Retinal pigment epithelial cell (primary cell): ENCODE measurements around the gene CDK5R2.
A peak's percentile ranks its signal among the peaks of the same experiment; 100 is the strongest.

Experiments used
- DNase-seq: peaks from one replicate; pipeline ENCODE4 v3.0.0-alpha.2; 2010; ENCODE audit warnings: low read depth
- H3K4me3 ChIP-seq: 2 replicates; pipeline ENCODE4 v1.5.1; 2011; ENCODE audit warnings: mild to moderate bottlenecking, low read length, control low read depth, moderate library complexity
- CTCF ChIP-seq: conservative IDR thresholded peaks from 2 replicates; pipeline ENCODE4 v1.5.1; 2011; ENCODE audit warnings: low read depth, low read length, control low read depth, inconsistent platforms

Gene CDK5R2

GRCh38 chr2:218995561-218995960 lies 36.1 kb downstream of the CDK5R2 start:
- H3K4me3 ChIP-seq: no peak overlapping the region
- no peak for TF ChIP-seq CTCF
- no peak for DNase-seq

- H3K4me3 ChIP-seq: peak overlapping the region; percentile 23
- peak; percentile 85 for TF ChIP-seq CTCF
- peak; percentile 21 for DNase-seq
Observed at GRCh38 chr2:218995972-218996711, 36.7 kb downstream of the CDK5R2 start.

GRCh38 chr2:218996937-218997336 lies 37.5 kb downstream of the CDK5R2 start:
- H3K4me3 ChIP-seq: no peak overlapping the region
- no peak for TF ChIP-seq CTCF
- DNase-seq: no peak

GRCh38 chr2:218997731-218998130 lies 38.3 kb downstream of the CDK5R2 start:
- no peak for DNase-seq

GRCh38 chr2:218998414-218999002 lies 39.0 kb downstream of the CDK5R2 start:
- no peak for TF ChIP-seq CTCF
- DNase-seq: no peak
- H3K4me3 ChIP-seq: no peak overlapping the region

More at GRCh38 chr2:218997731-218998130, 38.3 kb downstream of the CDK5R2 start:
- no peak for TF ChIP-seq CTCF
- no peak overlapping the region for H3K4me3 ChIP-seq

- TF ChIP-seq CTCF: no peak
- peak; percentile 69 for DNase-seq
- no peak overlapping the region for H3K4me3 ChIP-seq
Observed at GRCh38 chr2:218999021-218999880, 39.8 kb downstream of the CDK5R2 start.
